ENCODE results near the gene DTX2.
"Not testable (repeated sequence)": the region's sequence is repeated elsewhere in the genome, so short reads cannot be mapped to it uniquely, and the experiment has no call there.

Gene DTX2

DNA sequence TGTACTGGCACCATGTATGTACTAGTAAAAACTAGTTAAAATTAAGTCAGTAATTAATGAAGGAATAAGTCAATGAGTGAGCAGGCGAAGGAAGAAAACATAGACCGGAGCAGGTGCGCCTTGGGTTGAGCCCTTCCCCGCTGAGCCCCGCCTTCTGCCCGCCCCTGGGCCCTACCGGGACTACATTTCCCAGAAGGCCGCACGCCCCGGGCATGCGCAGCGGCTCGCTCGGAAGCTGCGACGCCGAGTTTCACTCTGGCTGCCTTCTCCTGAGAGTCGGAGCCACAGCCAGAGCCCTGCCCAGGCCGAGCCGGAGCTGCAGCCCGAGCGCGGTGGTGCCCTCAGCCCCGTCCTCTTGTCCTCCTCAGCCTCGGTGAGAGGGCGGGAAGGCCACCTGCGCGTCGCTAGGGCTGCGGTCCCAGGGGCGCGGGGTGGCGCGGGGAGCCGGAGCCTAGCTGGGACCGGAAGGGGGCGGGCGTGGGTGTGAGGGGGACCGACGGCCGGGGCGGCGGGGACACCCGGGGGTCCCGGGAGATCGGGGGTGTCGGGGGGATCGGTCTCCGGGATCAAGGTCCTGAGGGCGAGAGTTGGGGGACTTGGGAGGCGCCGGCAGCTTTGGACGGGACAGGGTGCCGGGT, at the start of gene DTX2:
DTX2 (plus strand) TSS at position 246 of the 638 bp plus-strand sequence. CDS start 18,801 bp downstream, outside the sequence.
- peak; percentile 28 for DNase-seq

DNA sequence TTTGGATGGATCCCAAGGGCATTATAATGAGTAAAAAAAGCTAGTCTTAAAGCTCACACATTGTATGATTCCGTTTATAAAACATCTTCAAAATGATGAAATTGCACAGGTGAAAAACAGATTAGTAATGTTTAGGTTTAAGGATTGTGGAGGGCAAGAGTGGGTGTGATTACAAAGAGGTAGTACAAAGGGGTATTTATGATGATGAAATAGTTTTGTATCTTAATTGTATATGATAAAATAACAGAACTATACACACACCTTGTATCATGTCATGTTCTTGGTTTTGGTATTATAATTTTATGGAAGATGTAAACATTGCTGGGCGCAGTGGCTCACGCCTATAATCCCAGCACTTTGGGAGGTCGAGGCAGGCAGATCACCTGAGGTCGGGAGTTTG, 49.3 kb upstream of the DTX2 start:
- DNase-seq: no peak

DNA sequence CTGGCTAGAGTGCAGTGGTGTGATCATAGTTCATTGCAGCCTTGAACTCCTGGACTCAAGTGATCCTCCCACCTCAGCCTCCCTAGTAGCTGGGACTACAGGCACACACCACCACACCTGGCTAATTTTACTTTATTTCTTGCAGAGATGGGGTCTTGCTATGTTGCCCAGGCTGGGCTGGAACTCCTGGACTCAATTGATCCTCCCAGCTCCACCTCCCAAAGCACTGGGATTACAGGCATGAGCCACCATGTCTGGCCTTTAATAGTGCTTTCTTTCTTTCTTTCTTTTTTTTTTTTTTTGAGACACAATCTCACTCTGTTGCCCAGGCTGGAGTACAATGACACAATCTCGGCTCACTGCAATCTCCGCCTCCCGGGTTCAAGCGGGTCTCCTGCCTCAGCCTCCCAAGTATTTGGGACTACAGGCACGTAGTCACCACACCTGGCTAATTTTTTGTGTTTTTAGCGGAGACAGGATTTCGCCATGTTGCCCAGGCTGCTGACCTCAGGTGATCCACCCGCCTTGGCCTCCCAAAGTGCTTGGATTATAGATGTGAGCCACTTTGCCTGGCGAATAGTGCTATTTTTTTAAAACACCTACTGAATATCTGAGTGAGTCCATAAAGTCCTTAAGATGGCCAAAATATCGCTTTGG, 43.7 kb upstream of the DTX2 start:
- not testable (repeated sequence) for DNase-seq

DNA sequence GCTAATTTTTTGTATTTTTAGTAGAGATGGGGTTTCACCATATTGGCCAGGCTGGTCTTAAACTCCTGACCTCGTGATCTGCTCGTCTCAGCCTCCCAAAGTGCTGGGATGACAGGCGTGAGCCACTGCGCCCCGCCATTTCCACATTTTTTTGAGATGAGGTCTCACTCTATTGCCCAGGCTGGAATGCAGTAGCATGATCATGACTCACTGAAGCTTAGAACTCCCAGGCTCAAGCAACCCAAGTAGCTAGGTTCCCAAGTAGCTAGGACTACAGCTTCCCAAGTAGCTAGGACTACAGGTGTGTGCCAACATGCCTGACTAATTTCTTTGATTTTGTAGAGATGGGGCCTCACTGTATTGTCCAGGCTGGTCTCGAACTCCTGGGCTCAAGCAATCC, 40.4 kb upstream of the DTX2 start:
- DNase-seq: not testable (repeated sequence)

DNA sequence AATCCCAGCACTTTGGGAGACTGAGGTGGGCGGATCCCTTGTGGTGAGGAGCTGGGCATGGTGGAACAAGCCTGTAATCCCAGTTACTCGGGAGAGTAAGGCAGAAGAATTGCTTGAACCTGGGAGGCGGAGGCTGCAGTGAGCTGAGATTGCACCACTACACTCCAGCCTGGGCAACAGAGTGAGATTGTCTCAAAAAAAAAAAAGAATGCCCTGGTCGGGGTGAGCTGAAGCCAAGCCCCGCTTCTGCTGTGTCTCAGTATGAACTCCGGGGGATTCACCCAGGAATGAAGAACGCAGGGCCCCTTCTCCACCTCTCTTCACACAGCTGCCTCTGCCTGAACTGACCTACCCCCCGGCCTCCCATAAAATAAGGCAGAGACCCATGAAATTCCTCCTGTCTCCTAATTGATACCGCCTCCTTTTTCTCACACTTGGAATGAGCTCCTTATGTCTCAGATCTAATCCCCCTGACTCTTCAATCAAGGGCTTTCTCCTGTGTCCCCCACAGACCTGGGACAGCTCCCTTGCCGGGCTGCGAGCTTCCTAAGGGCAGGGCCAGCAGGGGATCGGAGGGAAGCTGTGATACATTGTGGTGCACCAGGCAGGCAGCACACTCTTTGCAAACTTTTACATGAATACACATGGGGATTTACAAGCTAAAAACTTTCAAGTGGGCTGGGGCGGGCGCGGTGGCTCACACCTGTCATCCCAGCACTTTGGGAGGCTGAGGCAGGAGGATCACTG, 37.7 kb upstream of the DTX2 start:
- DNase-seq: no peak

DNA sequence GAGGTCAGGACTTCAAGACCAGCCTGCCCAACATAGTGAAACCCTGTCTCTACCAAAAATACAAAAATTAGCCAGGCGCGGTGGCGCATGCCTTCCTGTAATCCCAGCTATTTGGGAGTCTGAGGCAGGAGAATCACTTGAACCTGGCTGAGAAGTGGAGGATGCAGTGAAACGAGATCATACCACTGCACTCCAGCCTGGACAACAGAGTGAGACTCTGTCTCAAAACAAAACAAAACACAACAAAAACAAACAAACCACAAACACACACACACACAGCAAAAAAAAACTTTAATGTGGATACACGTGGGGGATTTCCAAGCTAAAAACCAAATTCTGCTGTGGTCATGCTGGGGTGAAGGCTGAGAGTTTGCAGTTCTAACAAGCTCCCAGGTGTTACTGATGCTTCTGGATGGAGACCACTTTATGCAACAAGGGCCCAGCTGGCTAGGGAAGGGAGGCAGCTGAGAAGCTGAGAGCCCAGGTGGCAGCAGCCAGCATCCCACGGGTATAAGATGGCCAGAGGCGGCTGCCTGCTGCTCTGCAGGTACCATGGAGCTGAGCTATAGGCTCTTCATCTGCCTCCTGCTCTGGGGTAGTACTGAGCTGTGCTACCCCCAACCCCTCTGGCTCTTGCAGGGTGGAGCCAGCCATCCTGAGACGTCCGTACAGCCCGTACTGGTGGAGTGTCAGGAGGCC, 36.9 kb upstream of the DTX2 start, which contains the start of gene ZP3:
ZP3 (plus strand) TSS at position 538 of the 699 bp plus-strand sequence; CDS start at position 553, 15 bp downstream.
- no peak for DNase-seq

DNA sequence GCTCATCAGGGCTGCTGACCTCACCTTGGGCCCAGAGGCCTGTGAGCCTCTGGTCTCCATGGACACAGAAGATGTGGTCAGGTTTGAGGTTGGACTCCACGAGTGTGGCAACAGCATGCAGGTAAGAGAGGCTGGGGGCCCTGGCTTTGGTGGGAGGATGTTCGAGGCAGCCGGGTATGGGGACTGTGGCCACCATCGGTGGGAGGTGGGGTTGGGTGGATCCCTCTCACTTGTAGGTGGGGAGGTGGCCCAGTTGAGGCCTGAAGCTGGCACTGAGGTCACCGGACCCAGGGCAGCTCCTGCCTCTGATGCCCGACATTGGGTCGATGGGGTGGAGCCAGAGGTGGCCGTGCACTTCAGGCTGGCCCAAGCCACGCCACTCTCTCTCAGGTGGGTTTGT, 36.4 kb upstream of the DTX2 start:
- DNase-seq: no peak

DNA sequence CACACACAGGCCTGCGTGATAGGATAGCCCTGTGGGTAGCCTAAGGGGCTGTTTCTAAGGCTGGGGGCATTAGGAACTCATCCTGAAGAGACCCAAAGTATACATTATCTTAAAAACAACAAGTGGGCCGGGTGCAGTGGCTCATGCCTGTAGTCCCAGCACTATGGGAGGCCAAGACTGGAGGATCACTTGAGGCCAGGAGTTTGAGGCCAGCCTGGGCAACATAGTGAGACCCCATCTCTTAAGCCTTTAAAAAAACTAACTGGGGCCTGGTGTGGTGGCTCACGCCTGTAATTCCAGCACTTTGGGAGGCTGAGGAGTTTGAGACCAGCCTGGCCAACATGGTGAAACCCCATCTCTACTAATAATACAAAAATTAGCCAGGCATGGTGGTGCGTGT, 36.0 kb upstream of the DTX2 start:
- DNase-seq: not testable (repeated sequence)

DNA sequence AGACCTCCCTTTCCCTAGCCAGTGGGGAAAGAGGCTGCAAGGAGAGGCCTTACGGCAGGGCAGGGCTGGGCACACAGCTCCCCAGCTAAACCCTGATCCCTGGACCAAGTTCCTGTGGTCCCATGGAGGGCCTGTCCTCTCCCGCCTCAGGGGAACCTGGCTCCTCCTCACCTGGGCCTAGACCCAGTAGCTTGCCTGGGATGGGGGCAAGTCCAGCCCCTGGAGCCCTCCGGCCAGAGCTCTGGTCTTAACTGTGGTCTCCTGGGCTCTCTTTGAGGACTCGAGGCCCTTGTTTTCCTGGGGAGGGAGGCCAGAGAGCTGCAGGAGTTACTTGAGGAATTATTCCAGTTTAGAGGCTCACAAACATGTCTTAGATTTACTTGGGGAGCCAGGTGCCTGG, 35.3 kb upstream of the DTX2 start:
- no peak for DNase-seq

DNA sequence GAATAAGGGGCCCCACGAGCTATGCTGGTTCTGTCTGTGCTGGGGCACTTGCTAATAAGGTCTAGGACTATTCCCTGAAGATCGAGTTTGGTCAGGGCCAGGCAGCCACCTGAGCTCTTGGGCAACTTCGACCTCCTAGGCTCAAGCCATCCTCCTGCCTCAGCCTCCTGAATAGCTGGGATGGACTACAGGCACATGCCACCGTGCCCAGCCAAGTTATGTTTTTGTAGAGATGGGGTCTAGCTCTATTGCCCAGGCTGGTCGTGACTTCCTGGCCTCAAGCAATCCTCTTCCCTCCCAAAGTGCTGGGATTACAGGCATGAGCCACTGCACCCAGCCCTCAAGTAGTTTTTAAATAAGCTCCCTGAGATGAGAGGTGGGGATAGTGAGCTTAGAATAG, 33.9 kb upstream of the DTX2 start:
- DNase-seq: no peak

DNA sequence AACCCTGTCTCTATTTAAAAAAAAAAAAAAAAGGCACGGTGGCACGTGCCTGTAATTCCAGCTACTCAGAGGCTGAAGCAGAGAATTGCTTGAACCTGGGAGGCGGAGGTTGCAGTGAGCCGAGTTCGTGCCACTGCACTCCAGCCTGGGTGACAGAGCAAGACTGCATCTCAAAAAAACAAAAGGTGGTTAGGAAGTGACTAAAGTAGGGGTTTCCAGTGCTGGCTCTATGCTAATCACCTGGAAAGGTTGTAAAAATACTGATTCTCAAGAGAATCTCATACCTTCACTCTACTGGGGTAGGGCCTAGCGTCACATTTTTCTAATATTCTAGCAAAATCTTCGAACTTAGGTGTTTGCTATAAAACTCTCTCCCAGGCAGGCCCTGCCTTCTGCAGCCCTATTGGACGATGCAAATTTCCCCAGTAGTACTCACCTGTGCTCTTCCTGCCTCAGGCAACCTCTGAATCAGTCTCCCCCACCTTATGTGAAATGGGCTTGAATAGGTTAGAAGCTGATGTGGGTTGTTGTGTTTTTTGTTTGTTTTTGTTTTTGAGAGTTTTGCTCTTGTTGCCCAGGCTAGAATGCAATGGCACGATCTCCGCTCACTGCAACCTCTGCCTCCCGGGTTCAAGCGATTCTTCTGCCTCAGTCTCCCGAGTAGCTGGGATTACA, 33.2 kb upstream of the DTX2 start:
- no peak for DNase-seq

DNA sequence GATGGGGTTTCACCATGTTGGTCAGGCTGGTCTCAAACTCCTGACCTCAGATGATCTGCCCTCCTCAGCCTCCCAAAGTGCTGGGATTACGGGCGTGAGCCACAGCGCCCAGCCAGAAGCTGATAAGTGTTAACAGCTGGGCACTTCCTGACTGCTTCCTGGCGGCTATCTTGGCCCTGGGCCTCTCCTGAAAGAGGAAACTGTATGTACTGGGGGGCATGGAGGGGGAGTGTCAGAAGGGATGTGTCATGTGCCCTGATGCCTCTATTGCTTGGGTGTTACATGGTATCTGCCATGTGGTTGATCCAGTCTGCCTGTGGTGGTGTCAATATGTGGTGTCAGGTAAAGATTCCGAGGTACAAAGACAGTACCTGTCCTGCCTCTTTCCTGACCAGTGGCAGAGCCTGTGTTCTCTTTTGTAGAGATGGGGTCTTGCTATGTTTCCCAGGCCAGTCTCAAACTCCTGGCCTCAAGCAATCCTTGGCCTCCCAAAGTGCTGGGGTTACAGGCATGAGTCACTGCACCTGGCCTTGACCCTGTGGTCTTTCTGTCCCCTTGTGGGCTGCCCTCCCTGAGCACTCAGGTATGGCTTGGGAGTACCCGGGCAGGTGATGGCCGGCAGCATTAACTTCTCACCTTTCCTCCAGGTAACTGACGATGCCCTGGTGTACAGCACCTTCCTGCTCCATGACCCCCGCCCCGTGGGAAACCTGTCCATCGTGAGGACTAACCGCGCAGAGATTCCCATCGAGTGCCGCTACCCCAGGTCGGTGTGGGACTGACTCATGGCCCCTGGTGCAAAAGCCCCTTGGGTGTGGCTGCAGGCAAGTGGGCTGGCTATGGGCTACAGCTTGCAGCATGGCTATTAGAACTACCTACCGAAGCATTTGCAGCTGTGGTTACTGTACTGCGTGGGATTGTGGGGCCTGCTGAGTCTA, 32.4 kb upstream of the DTX2 start:
- DNase-seq: no peak

DNA sequence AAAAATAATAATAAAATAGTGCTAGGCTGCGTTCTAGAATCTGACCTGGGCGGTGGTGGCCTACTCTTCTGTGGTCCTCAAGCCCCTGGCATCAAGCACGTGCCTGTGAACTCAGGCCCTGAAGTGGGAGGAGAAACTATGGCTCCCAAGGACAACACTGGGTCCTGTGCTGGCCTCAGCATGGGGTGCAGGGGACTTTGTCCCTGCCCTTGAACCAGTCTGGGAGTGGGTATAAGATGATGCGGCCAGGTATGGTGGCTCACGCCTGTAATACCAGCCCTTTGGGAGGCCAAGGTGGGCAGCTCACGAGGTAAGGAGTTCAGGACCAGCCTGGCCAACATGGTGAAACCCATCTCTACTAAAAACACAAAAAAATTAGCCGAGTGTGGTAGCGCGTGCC, 31.3 kb upstream of the DTX2 start:
- DNase-seq: no peak

DNA sequence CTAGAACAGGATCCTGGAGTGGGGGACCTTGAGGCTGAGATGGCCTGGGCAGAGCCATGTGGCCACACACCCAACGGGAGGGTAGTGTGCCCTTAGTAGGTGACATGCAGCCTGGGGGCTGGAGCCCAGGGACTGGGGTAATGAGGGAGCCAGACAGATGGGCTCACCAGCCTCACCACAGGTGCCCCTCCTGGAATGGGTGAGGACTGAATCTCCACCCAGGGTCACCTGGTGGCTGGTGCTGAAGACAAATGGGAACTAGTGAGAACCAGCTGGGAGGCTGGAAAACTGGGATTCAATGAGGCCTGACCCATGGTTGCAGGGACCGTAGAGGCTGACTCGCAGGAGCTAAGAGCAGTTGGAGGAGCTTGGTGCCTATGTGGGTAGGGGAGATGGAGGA, 30.7 kb upstream of the DTX2 start:
- DNase-seq: no peak

DNA sequence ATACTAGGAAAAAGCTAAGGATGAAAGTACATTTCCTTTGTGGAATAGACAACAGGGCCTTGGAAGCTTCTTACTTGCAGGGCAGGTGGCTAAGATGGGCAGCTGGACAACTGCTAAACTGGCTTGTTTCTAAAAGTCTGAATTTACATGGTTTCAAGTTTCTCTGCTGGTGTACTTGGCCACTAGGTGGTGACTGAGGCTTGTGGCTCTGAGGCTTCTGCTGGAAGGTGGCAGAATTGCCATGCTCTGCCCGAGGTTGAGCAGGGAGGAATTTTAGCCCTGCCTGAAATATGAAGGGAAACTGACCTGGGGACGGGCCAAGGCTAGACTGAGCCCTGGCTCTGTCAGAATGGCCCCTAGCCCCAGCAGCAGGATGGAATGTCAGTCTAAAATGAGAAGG, 23.6 kb upstream of the DTX2 start:
- peak; percentile 46 for DNase-seq

DNA sequence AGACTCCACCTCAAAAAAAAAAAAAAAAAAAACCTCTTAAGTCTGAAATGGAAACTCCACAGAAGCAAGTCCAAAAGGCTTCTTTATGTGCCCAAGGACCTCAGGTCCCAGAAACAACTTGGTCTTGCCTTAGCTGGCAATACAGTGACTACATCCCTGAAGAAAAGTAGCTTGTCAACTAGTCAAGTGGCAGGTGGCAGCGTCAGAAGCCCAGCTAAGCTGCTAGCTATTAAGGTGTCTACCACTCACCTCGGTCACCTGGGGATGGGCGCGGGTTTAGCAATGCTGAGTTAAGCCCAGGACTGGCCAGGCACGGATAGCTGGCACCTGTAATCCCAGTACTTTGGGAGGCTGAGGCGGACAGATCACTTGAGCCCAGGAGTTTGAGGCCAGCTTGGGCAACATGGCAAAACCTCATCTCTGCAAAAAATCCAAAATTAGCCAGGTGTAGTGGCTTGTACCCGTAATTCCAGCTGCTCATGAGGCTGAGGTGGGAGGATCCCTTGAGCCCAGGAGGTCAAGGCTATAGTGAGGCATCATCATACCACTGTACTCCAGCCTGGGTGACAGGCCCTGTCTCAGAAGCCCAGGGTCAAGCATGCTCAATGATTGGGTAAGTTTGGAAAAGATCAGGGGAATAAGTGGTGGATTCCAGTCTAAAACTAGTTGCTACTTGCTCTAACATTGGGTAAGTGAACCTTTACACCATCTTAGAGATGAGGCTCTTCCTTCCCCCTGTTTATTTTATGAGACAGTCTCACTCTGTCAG, 22.2 kb upstream of the DTX2 start:
- DNase-seq: not testable (repeated sequence)

DNA sequence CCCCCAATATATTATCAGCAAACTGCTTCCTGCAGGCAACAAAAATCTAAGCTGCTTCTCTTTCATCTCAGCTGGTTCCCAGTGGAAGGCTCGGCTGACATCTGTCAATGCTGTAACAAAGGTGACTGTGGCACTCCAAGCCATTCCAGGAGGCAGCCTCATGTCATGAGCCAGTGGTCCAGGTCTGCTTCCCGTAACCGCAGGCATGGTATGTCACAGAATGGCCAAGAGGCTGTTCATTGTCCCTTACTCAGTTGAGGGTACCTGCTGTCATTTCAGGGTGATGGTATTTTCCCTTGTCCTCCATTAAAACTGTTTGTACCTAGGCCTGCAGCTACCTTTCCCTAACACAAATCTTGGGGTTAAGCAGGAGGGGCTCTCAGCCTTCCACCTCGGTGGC, 21.1 kb upstream of the DTX2 start:
- DNase-seq: not testable (repeated sequence)

DNA sequence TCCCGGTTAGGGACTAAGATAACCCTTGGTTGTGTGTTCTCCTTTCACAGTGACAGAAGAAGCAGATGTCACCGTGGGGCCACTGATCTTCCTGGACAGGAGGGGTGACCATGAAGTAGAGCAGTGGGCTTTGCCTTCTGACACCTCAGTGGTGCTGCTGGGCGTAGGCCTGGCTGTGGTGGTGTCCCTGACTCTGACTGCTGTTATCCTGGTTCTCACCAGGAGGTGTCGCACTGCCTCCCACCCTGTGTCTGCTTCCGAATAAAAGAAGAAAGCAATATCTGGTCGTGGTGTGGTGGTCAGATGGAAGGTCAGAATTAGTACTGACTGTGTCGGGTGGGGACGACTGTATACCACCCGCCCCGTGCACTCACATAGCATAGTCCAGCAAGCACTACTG, 19.7 kb upstream of the DTX2 start:
- not testable (repeated sequence) for DNase-seq

DNA sequence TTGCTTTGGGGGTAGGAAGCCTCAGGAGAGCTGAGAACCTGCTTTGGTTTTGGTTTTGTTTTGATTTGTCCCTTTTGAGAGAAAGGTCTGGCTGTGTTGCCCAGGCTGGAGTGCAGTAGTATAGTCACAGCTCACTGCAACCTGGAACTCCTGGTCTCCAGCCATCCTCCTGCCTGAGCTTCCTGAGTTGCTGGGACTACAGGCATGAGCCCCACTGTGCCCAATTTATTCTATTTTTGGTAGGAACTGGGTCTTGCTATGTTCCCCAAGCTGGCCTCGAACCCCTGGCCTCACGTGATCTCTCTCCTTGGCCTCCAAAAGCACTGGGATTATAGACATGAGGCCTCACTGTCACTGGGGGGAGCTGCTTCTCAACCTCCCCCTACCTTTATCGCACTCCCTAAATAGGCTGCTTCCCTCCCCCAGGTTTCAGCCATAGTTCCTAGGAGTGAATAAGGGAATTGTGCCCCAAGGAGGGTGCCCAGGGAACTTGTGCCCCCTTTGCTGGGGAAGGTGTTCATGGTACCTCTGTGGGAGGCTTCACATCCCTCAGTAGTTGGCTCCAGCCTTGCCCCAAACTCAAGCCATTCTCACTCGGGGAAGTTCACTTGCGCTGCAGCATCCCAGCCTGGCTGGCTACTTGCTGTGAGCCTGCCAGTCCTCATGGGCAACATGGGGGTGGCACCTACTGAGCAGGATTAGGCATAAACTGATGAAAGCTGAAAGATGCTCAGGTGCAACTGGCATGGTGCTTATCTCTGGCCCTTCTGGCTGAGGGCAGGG, 18.7 kb upstream of the DTX2 start:
- not testable (repeated sequence) for DNase-seq

DNA sequence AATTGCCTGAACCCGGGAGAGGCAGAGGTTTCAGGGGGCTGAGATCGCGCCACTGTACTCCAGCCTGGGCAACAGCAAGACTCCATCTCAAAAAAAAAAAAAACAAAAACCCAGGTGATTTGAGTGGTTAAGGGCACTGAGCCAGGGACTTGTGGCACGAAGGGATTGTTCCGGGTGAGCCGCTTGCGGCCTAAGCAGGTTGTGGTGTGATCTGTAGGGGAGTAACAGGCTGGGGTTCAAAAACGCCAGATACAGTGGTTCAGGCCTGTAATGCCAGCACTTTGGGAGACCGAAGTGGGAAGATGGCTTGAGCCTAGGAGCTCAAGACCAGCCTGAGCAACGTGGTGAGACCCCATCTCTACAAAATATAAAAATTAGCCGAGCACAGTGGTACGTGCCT, 17.7 kb upstream of the DTX2 start:
- not testable (repeated sequence) for DNase-seq

Measured in stimulated activated CD4-positive, alpha-beta T cell treated with anti-CD3 and anti-CD28 coated beads, Interleukin-12 subunit alpha, Interleukin-12 subunit beta, amount 100 ng/mL, for 4 hours (primary cell).